ENCODE data around the gene SMYD3.

SMYD3 gene

GRCh38 chr1:246506674-246507481 lies at the start of gene SMYD3:
SMYD3 (minus strand) TSS chr1:246507279.
- DNase-seq (ENCODE audit: low spot score) = peak; percentile 98

GRCh38 chr1:246554201-246554600 lies 47.1 kb upstream of the SMYD3 start:
- DNase-seq (ENCODE audit: low spot score) = no peak

- no peak for DNase-seq (ENCODE audit: low spot score)
Observed at GRCh38 chr1:246552110-246552509, 45.0 kb upstream of the SMYD3 start.

- DNase-seq (ENCODE audit: low spot score) = no peak
Observed at GRCh38 chr1:246550402-246550801, 43.3 kb upstream of the SMYD3 start.

GRCh38 chr1:246549665-246550064 lies 42.6 kb upstream of the SMYD3 start:
- no peak for DNase-seq (ENCODE audit: low spot score)

GRCh38 chr1:246544001-246544400 lies 36.9 kb upstream of the SMYD3 start:
- no peak for DNase-seq (ENCODE audit: low spot score)

- no peak for DNase-seq (ENCODE audit: low spot score)
Observed at GRCh38 chr1:246540738-246541491, 33.8 kb upstream of the SMYD3 start.

- DNase-seq (ENCODE audit: low spot score) = no peak
Observed at GRCh38 chr1:246537887-246538286, 30.8 kb upstream of the SMYD3 start.

GRCh38 chr1:246537441-246537840 lies 30.4 kb upstream of the SMYD3 start:
- DNase-seq (ENCODE audit: low spot score) = no peak

GRCh38 chr1:246534114-246534513 lies 27.0 kb upstream of the SMYD3 start:
- no peak for DNase-seq (ENCODE audit: low spot score)

GRCh38 chr1:246533371-246533905 lies 26.4 kb upstream of the SMYD3 start:
- DNase-seq (ENCODE audit: low spot score) = no peak

- DNase-seq (ENCODE audit: low spot score) = no peak
Observed at GRCh38 chr1:246532519-246532918, 25.4 kb upstream of the SMYD3 start.

- DNase-seq (ENCODE audit: low spot score) = no peak
Observed at GRCh38 chr1:246530482-246530881, 23.4 kb upstream of the SMYD3 start.

- no peak for DNase-seq (ENCODE audit: low spot score)
Observed at GRCh38 chr1:246528933-246529731, 22.1 kb upstream of the SMYD3 start.

GRCh38 chr1:246527402-246528088 lies 20.5 kb upstream of the SMYD3 start:
- no peak for DNase-seq (ENCODE audit: low spot score)

GRCh38 chr1:246526915-246527314 lies 19.8 kb upstream of the SMYD3 start:
- DNase-seq (ENCODE audit: low spot score) = no peak

GRCh38 chr1:246526380-246526779 lies 19.3 kb upstream of the SMYD3 start:
- no peak for DNase-seq (ENCODE audit: low spot score)

GRCh38 chr1:246519514-246519913 lies 12.4 kb upstream of the SMYD3 start:
- DNase-seq (ENCODE audit: low spot score) = no peak

GRCh38 chr1:246518456-246519205 lies 11.6 kb upstream of the SMYD3 start:
- no peak for DNase-seq (ENCODE audit: low spot score)

- no peak for DNase-seq (ENCODE audit: low spot score)
Observed at GRCh38 chr1:246517391-246517790, 10.3 kb upstream of the SMYD3 start.

- no peak for DNase-seq (ENCODE audit: low spot score)
Observed at GRCh38 chr1:246516126-246516525, 9.0 kb upstream of the SMYD3 start.
